Upper lobe of right lung (tissue), 1 donor: ENCODE results near the gene DCUN1D3. TPM values are rescaled to one million over a fixed set of nuclear protein-coding genes. Genes with fewer than 3 reads are reported as not detected.

Experiments used
- ATAC-seq: fragments of 200-7000 bp; cut with Tn5 transposase; one replicate; pipeline ENCODE4 v1.9.1; 2020; ENCODE audit warnings: mild to moderate bottlenecking, moderate library complexity
- DNase-seq: peaks from one replicate; pipeline ENCODE4 v3.0.0-alpha.2; 2020
- H3K27ac ChIP-seq: fragments of 200-600 bp; one replicate; pipeline ENCODE4 v1.8.0; 2022
- H3K27me3 ChIP-seq: fragments of 200-600 bp; one replicate; pipeline ENCODE4 v1.8.0; 2022; ENCODE audit warnings: mild to moderate bottlenecking
- H3K36me3 ChIP-seq: fragments of 200-600 bp; one replicate; pipeline ENCODE4 v1.8.0; 2022
- H3K4me1 ChIP-seq: fragments of 200-600 bp; one replicate; pipeline ENCODE4 v1.8.0; 2022
- H3K4me3 ChIP-seq: fragments of 200-600 bp; one replicate; pipeline ENCODE4 v1.8.0; 2022; ENCODE audit warnings: mild to moderate bottlenecking
- H3K9me3 ChIP-seq: fragments of 200-600 bp; one replicate; pipeline ENCODE4 v1.8.0; 2022
- intact Hi-C: fragments of 100-400 bp; cut with DNase I; formaldehyde crosslinking; loops from one replicate; pipeline ENCODE4 v1.11.0; 2022
- total RNA-seq: library from RNA; stranded (reverse); fragmentation: NEBNext Ultra II Directional; extraction: Animal tissue kit (Norgen Biotek cat#: 25700); gene quantifications from one replicate; pipeline ENCODE4 v1.2.1, GENCODE V29; 2021
- TF ChIP-seq, protein P1 (sequence below): fragments of 200-600 bp; IDR thresholded peaks from one replicate; pipeline ENCODE4 v1.8.0; 2022; ENCODE audit warnings: antibody characterized with exemption
- donor health status: DM: no; HTN: yes; CAD: no; lungs with severe emphysema.

DCUN1D3 gene
- total RNA-seq, 1 donor from 2014 or later = 28.7 TPM

DNA sequence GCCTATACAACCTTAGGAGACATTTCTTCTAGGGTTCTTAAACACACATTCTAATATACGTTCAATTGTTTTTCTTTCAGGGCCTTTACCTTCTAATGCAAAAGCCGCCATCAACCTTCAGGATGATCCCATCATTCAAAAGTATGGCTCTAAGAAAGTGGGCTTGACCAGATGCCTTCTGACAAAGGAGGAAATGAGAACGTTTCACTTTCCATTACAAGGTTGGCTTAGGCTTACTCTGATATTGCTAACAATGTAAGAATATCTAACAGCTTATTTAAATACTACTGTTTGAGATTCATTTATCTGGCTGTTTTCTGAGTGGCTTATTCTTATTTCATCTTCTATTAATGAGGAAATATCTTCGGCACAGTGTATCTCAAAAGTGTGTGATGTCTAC lies 78.5 kb downstream of the DCUN1D3 start:
- TF ChIP-seq, protein P1, sequence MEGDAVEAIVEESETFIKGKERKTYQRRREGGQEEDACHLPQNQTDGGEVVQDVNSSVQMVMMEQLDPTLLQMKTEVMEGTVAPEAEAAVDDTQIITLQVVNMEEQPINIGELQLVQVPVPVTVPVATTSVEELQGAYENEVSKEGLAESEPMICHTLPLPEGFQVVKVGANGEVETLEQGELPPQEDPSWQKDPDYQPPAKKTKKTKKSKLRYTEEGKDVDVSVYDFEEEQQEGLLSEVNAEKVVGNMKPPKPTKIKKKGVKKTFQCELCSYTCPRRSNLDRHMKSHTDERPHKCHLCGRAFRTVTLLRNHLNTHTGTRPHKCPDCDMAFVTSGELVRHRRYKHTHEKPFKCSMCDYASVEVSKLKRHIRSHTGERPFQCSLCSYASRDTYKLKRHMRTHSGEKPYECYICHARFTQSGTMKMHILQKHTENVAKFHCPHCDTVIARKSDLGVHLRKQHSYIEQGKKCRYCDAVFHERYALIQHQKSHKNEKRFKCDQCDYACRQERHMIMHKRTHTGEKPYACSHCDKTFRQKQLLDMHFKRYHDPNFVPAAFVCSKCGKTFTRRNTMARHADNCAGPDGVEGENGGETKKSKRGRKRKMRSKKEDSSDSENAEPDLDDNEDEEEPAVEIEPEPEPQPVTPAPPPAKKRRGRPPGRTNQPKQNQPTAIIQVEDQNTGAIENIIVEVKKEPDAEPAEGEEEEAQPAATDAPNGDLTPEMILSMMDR = no peak
- H3K4me3 ChIP-seq = no peak overlapping the region
- H3K27ac ChIP-seq = no peak overlapping the region
- H3K9me3 ChIP-seq = no peaks in the 10 kb centered on the region
- intact Hi-C loops = no loop called here
- no peaks in the 10 kb centered on the region for H3K27me3 ChIP-seq
- ATAC-seq (no peak), DNase-seq (no peak)
- H3K4me1 ChIP-seq = no peaks in the 10 kb centered on the region
- no peaks in the 10 kb centered on the region for H3K36me3 ChIP-seq

- TF ChIP-seq, protein P1 = no peak
- no peak for DNase-seq
- Histone ChIP-seq H3K4me1 (no peaks in the 10 kb centered on the region), H3K9me3 (no peaks in the 10 kb centered on the region), H3K27me3 (no peaks in the 10 kb centered on the region), H3K4me3 (no peak overlapping the region), H3K36me3 (no peaks in the 10 kb centered on the region), H3K27ac (no peak overlapping the region)
- intact Hi-C loops = no loop called here
- ATAC-seq = no peak
These were observed 81.1 kb downstream of the DCUN1D3 start for GRCh38 chr16:20818929-20819585.

GRCh38 chr16:20814784-20815183 lies 85.4 kb downstream of the DCUN1D3 start:
- H3K4me3 ChIP-seq = no peak overlapping the region
- intact Hi-C loops = no loop called here
- no peak for ATAC-seq

DNA sequence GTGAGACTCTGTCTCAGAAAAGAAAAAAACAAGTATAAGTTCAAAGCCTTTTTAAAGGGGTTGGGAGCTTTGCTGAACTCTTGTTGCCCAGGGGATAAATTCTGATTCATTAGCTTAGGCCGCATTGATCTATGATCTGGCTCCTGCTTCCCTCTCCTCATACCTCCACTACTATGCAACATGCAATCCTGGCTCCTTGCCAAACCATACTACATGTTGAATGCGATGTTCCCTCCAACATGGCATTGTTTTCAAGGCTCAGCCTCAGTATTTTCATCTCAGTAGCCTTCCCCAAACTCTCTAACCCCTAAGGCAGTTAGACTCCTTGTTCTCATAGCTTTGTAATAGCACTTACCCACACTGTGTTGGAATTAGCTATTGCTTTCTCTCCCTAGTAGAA lies 87.6 kb downstream of the DCUN1D3 start:
- DNase-seq (no peak), ATAC-seq (no peak)
- Histone ChIP-seq H3K4me3 (no peak overlapping the region), H3K9me3 (no peaks in the 10 kb centered on the region), H3K4me1 (no peaks in the 10 kb centered on the region), H3K36me3 (no peaks in the 10 kb centered on the region), H3K27ac (no peak overlapping the region), H3K27me3 (no peaks in the 10 kb centered on the region)
- TF ChIP-seq, protein P1 = no peak
- intact Hi-C loops = no loop called here

More at GRCh38 chr16:20814784-20815183, 85.4 kb downstream of the DCUN1D3 start:
- no peaks in the 10 kb centered on the region for H3K4me1 ChIP-seq
- no peak for DNase-seq
- no peak overlapping the region for H3K27ac ChIP-seq
- no peaks in the 10 kb centered on the region for H3K36me3 ChIP-seq
- TF ChIP-seq, protein P1 = no peak
- no peaks in the 10 kb centered on the region for H3K9me3 ChIP-seq
- H3K27me3 ChIP-seq = no peaks in the 10 kb centered on the region

GRCh38 chr16:20811889-20812439 lies 88.2 kb downstream of the DCUN1D3 start:
- no peaks in the 10 kb centered on the region for H3K9me3 ChIP-seq
- ATAC-seq (no peak), DNase-seq (no peak)
- no peaks in the 10 kb centered on the region for H3K36me3 ChIP-seq
- H3K27ac ChIP-seq = no peak overlapping the region
- intact Hi-C loops = no loop called here
- H3K4me1 ChIP-seq = no peaks in the 10 kb centered on the region
- no peak overlapping the region for H3K4me3 ChIP-seq
- no peaks in the 10 kb centered on the region for H3K27me3 ChIP-seq
- TF ChIP-seq, protein P1 = no peak
